ENCODE data around the gene NRG2.

NRG2 gene

DNA sequence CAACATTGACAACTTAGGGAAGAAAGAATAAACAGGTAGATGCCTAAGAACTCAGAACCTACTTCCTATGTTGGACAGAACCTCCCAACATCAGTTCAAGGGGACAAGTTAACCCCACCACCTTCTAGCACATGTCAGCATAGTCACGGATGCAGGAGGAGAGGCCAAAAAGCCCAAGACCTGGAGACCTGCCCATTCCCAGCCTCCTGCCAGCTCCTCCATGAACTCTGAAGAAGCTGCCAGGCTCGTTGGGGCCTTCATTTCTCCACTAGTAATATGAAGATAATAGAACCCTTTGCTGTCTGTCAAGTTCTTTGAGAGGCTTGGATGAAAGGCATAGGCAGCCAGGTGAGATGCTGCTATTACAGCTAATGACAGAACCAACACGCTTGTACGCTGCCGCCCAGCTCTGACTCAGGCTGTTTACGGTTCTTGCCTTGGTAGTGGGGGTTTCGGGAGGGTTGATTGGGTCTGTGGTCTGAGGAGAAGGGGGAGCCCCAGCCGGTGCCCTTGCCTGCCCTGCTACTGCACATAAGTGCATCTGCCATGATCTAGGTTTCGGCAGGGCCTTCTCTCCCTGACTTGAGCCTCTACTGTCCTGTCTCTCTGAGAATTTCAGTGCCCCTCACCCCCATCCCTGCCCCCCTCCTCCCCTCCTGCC, 82.2 kb downstream of the NRG2 start:
- Histone ChIP-seq H3K27ac (replicated peaks) (no peak overlapping the region), H3K27me3 (ENCODE audit: insufficient read depth, poor library complexity, severe bottlenecking) (no peaks in the 10 kb centered on the region), H3K4me3 (replicated peaks; ENCODE audit: insufficient read depth, low read length) (no peak overlapping the region)
- no peak for TF ChIP-seq POLR2AphosphoS5 (IDR thresholded peaks at IDR 0.05; ENCODE audit: low read depth)
- TF ChIP-seq, protein P1, sequence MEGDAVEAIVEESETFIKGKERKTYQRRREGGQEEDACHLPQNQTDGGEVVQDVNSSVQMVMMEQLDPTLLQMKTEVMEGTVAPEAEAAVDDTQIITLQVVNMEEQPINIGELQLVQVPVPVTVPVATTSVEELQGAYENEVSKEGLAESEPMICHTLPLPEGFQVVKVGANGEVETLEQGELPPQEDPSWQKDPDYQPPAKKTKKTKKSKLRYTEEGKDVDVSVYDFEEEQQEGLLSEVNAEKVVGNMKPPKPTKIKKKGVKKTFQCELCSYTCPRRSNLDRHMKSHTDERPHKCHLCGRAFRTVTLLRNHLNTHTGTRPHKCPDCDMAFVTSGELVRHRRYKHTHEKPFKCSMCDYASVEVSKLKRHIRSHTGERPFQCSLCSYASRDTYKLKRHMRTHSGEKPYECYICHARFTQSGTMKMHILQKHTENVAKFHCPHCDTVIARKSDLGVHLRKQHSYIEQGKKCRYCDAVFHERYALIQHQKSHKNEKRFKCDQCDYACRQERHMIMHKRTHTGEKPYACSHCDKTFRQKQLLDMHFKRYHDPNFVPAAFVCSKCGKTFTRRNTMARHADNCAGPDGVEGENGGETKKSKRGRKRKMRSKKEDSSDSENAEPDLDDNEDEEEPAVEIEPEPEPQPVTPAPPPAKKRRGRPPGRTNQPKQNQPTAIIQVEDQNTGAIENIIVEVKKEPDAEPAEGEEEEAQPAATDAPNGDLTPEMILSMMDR (IDR thresholded peaks at IDR 0.05; ENCODE audit: insufficient read depth, low read length): no peak
- no peak for TF ChIP-seq SPI1 (IDR thresholded peaks at IDR 0.05; ENCODE audit: borderline replicate concordance, low read depth)
- no peak for TF ChIP-seq REST (IDR thresholded peaks at IDR 0.05; ENCODE audit: insufficient replicate concordance, low read depth)
- TF ChIP-seq GABPA (IDR thresholded peaks at IDR 0.05; ENCODE audit: low read depth): no peak
- no peak for DNase-seq (ENCODE audit: low read depth in 1 of 2, low spot score in 1 of 2)

- Histone ChIP-seq H3K27ac (replicated peaks) (no peak overlapping the region), H3K27me3 (ENCODE audit: insufficient read depth, poor library complexity, severe bottlenecking) (no peaks in the 10 kb centered on the region), H3K4me3 (replicated peaks; ENCODE audit: insufficient read depth, low read length) (no peak overlapping the region)
- DNase-seq (ENCODE audit: low read depth in 1 of 2, low spot score in 1 of 2): no peak
- TF ChIP-seq, protein P1 (IDR thresholded peaks at IDR 0.05; ENCODE audit: insufficient read depth, low read length): no peak
Observed at GRCh38 chr5:139958432-139959148, 84.5 kb downstream of the NRG2 start.

GRCh38 chr5:139956342-139956741, 86.8 kb downstream of the NRG2 start:
- Histone ChIP-seq H3K4me3 (replicated peaks; ENCODE audit: insufficient read depth, low read length) (no peak overlapping the region), H3K27ac (replicated peaks) (no peak overlapping the region), H3K27me3 (ENCODE audit: insufficient read depth, poor library complexity, severe bottlenecking) (no peaks in the 10 kb centered on the region)
- DNase-seq (ENCODE audit: low read depth in 1 of 2, low spot score in 1 of 2): no peak
- TF ChIP-seq, protein P1 (IDR thresholded peaks at IDR 0.05; ENCODE audit: insufficient read depth, low read length): no peak
- no peak for TF ChIP-seq REST (IDR thresholded peaks at IDR 0.05; ENCODE audit: insufficient replicate concordance, low read depth)
- no peak for TF ChIP-seq SPI1 (IDR thresholded peaks at IDR 0.05; ENCODE audit: borderline replicate concordance, low read depth)
- TF ChIP-seq GABPA (IDR thresholded peaks at IDR 0.05; ENCODE audit: low read depth): no peak
- TF ChIP-seq POLR2AphosphoS5 (IDR thresholded peaks at IDR 0.05; ENCODE audit: low read depth): no peak

All from HL-60 (cell line).